Esophagus squamous epithelium (tissue), 4 donors: ENCODE data around the gene KIF17.

Experiments
- CTCF ChIP-seq, 6 experiments: fragments of 450-650 bp in 4 of 6; fragments of 200-600 bp in 2 of 6; sonication (generic) in 2 of 6; IDR thresholded peaks; one replicate each; pipeline ENCODE4 v1.5.1; 2016 to 2019; ENCODE audit warnings: antibody characterized with exemption in 6 of 6, mild to moderate bottlenecking in 4 of 6, moderate library complexity in 4 of 6
- POLR2A ChIP-seq, 4 donors: fragments of 450-650 bp; IDR thresholded peaks; one replicate each; pipeline ENCODE4 v1.6.1; 2017; ENCODE audit warnings: antibody characterized with exemption in 4 of 4, mild to moderate bottlenecking in 4 of 4, moderate library complexity in 3 of 4

GRCh38 chr1:20767271-20767670, 49.5 kb upstream of the KIF17 start:
- TF ChIP-seq CTCF (IDR thresholded peaks at IDR 0.05) (no peak), POLR2A (IDR thresholded peaks at IDR 0.05) (no peak)
